Progenitor cell of endocrine pancreas (in vitro differentiated cells): ENCODE measurements around the gene ARHGEF26. TPM values are rescaled to one million over a fixed set of nuclear protein-coding genes. Genes with fewer than 3 reads are reported as not detected.

Experiments used
- DNase-seq: peaks from one replicate; pipeline ENCODE4 v3.0.0; 2021; ENCODE audit warnings: low spot score; ENCODE audit not compliant: unreplicated experiment
- H3K27ac Mint-ChIP-seq: 2 replicates; pipeline ENCODE4 v1.8.0; 2021; ENCODE audit warnings: mild to moderate bottlenecking, moderate library complexity, mixed read lengths
- H3K27me3 Mint-ChIP-seq: 2 replicates; pipeline ENCODE4 v1.8.0; 2021; ENCODE audit warnings: mixed read lengths
- H3K36me3 Mint-ChIP-seq: 2 replicates; pipeline ENCODE4 v1.8.0; 2022; ENCODE audit warnings: mixed read lengths; ENCODE audit not compliant: insufficient read depth
- H3K4me1 Mint-ChIP-seq: 2 replicates; pipeline ENCODE4 v1.8.0; 2021; ENCODE audit warnings: low read depth, mixed read lengths
- H3K4me3 Mint-ChIP-seq: 2 replicates; pipeline ENCODE4 v1.8.0; 2021; ENCODE audit warnings: low read depth, mild to moderate bottlenecking, moderate library complexity, mixed read lengths
- H3K9me3 Mint-ChIP-seq: 2 replicates; pipeline ENCODE4 v1.8.0; 2021; ENCODE audit warnings: low read depth, mixed read lengths
- total RNA-seq: library from RNA; stranded (reverse); gene quantifications from 2 replicates; pipeline ENCODE4 v1.2.1, GENCODE V29; 2021
- TF ChIP-seq, protein P1 (sequence below): fragments of 200-600 bp; sonication (generic); IDR thresholded peaks from one replicate; pipeline ENCODE4 v1.5.0; 2021; ENCODE audit warnings: antibody characterized with exemption, mild to moderate bottlenecking; ENCODE audit not compliant: unreplicated experiment

Gene ARHGEF26
- total RNA-seq, 1 donor from 2014 or later, result 10.0 TPM

DNA sequence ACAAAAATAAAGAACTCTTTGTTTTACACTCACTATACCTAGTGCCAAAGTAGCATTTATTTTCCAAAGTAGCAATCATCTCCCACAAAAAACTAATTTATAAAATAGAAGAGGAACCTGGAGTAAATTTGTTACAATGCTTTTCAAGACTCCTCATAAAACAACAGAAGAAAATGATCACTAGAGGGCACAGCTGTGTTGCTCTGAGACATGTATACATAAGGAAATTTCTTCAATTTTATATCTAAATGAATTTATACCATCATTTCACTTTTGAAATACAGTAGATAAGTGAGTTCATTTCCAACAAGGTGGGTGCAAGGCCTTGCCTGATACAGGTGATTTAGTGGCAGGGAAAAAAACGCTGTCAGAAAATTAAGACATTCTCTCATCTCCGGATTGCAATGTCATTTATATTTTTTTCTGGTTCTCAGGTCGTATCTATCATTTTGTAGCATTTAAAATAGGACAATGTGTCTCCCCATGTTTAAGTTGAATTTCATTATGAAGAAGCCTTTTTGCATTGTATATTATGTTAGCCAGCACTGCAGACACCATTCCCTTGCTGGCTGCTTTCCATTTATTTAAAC, 25.3 kb upstream of the ARHGEF26 start:
- no peaks in the 10 kb centered on the region for H3K36me3 Mint-ChIP-seq
- TF ChIP-seq, protein P1, sequence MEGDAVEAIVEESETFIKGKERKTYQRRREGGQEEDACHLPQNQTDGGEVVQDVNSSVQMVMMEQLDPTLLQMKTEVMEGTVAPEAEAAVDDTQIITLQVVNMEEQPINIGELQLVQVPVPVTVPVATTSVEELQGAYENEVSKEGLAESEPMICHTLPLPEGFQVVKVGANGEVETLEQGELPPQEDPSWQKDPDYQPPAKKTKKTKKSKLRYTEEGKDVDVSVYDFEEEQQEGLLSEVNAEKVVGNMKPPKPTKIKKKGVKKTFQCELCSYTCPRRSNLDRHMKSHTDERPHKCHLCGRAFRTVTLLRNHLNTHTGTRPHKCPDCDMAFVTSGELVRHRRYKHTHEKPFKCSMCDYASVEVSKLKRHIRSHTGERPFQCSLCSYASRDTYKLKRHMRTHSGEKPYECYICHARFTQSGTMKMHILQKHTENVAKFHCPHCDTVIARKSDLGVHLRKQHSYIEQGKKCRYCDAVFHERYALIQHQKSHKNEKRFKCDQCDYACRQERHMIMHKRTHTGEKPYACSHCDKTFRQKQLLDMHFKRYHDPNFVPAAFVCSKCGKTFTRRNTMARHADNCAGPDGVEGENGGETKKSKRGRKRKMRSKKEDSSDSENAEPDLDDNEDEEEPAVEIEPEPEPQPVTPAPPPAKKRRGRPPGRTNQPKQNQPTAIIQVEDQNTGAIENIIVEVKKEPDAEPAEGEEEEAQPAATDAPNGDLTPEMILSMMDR, result peak; percentile 37
- no peak for DNase-seq
- H3K4me1 Mint-ChIP-seq, result no peaks in the 10 kb centered on the region
- no peaks in the 10 kb centered on the region for H3K9me3 Mint-ChIP-seq
- no peak overlapping the region for H3K27ac Mint-ChIP-seq
- H3K27me3 Mint-ChIP-seq, result no peaks in the 10 kb centered on the region
- no peak overlapping the region for H3K4me3 Mint-ChIP-seq

DNA sequence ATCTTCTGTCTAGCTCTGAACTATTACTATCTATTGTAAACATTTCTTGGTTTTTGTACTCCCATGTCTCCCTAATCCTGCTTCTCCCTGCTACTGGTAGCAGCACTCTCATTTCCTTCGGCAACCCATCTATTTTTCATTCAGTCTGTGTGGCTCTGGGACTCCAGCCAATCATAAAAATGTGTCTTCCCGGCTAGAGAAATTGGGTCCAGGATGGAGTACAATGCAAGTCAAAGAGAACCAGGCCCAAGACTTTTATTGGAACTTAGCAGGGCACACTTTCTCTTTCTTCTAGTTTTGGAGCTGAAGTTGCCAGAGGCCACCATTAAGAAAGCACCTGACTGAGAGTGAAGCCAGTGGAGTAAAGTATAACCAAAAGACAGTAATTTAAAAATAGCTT, 22.8 kb upstream of the ARHGEF26 start:
- TF ChIP-seq, protein P1, result no peak
- Mint-ChIP-seq H3K9me3 (no peaks in the 10 kb centered on the region), H3K27me3 (no peaks in the 10 kb centered on the region), H3K4me1 (no peaks in the 10 kb centered on the region), H3K36me3 (no peaks in the 10 kb centered on the region), H3K4me3 (no peak overlapping the region), H3K27ac (no peak overlapping the region)
- no peak for DNase-seq

DNA sequence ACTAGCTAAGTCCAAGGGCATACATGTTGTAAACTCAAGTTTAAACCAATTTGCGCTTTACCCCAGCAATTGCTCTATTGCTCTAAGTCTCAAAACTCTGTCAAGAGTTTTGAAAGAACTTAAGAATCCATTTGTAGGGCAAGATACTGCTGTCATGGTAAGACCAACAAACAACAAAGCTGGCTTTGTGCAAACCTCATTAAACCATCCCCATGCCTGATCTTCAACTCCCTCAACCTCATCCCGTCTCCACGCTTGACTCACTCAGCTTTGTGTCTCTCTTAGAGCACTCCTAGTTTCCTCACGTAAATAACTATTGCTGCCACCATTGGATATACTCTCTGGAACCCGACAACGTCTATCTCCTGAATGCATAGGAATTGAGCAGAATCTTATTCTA, 20.6 kb upstream of the ARHGEF26 start:
- H3K36me3 Mint-ChIP-seq, result no peaks in the 10 kb centered on the region
- no peak overlapping the region for H3K27ac Mint-ChIP-seq
- no peaks in the 10 kb centered on the region for H3K4me1 Mint-ChIP-seq
- no peaks in the 10 kb centered on the region for H3K27me3 Mint-ChIP-seq
- no peak overlapping the region for H3K4me3 Mint-ChIP-seq
- TF ChIP-seq, protein P1, result no peak
- no peak for DNase-seq
- no peaks in the 10 kb centered on the region for H3K9me3 Mint-ChIP-seq

DNA sequence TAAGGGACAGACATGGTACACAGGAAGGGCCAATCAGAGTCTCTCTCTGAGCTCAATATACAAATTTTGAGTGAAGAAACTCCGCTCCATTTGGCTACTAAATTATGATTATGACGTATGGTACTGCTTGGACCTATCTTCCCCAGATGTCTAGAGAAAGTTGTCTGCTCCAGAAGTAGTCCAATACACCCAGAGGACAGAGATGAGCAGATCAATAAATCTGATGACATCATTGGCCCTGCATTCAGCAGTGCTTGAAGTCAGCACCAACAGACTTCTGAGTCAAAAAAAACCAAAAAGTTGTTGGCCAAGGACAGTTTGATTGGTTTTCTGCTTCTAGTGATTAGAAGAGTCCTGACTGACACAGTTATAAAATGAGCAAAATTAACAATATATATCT, 19.9 kb upstream of the ARHGEF26 start:
- Mint-ChIP-seq H3K27ac (no peak overlapping the region), H3K4me1 (peaks cover 2% of the 10 kb centered on the region), H3K9me3 (no peaks in the 10 kb centered on the region), H3K36me3 (no peaks in the 10 kb centered on the region), H3K4me3 (no peak overlapping the region), H3K27me3 (no peaks in the 10 kb centered on the region)
- TF ChIP-seq, protein P1, result no peak
- no peak for DNase-seq

DNA sequence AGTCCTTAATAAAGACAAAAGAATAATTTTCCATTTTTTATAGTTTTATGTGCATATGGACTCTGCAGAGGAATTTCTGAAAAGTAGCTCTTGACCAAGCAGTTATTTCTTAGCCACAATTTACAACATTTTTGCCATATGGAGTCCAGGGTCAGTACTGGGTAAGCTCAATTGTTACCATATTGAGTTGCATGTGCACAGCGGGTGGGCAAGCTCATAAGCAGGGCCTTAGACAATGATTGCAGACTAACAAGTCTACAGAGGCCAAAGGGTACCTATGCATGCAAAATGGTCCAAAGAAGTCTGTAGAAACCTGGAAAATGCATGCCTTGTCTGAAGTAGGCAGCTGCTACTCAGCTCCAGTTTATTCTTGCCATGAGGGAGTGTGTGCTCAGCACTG, 19.0 kb upstream of the ARHGEF26 start:
- no peak overlapping the region for H3K27ac Mint-ChIP-seq
- no peak for DNase-seq
- no peaks in the 10 kb centered on the region for H3K27me3 Mint-ChIP-seq
- no peak overlapping the region for H3K4me3 Mint-ChIP-seq
- peaks cover 2% of the 10 kb centered on the region for H3K4me1 Mint-ChIP-seq
- H3K9me3 Mint-ChIP-seq, result no peaks in the 10 kb centered on the region
- TF ChIP-seq, protein P1, result no peak
- no peaks in the 10 kb centered on the region for H3K36me3 Mint-ChIP-seq
